Sigmoid colon (tissue), 4 donors: ENCODE data around the gene ADARB2.

Source experiments
- EP300 ChIP-seq, 4 donors: sonication (generic); formaldehyde crosslinking; IDR thresholded peaks; one replicate each; pipeline ENCODE4 v1.6.1; 2017; ENCODE audit warnings: antibody characterized with exemption in 4 of 4
- POLR2A ChIP-seq, 2 donors: fragments of 450-650 bp; IDR thresholded peaks; one replicate each; pipeline ENCODE4 v1.6.1; 2016; ENCODE audit warnings: antibody characterized with exemption in 2 of 2, mild to moderate bottlenecking in 2 of 2, moderate library complexity in 2 of 2
- TF ChIP-seq, protein P1 (sequence below), 4 experiments: fragments of 450-650 bp in 3 of 4; fragments of 200-600 bp in 1 of 4; IDR thresholded peaks; one replicate each; pipeline ENCODE4 v1.5.1; 2016 to 2019; ENCODE audit warnings: antibody characterized with exemption in 4 of 4, mild to moderate bottlenecking in 3 of 4, moderate library complexity in 2 of 4

DNA sequence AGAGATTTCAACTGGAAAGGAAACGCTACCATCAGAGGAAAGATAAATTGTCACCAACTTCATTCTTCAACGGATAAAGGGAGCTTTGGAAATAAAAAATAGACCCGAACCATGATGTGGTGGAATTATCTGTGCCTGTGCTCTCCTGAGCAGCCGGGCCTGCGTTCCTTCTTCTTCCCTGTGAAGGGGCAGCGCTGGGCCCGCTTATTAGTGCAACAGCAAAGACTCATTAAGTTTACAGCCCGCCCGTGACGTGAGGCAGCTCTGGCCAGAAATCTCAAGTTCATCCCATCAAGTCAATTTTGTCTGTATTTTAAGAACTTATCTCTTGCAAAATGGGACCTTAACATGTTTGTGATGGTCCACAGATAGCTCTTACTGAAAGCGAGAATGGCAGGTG, 193.7 kb downstream of the ADARB2 start:
- TF ChIP-seq, protein P1, sequence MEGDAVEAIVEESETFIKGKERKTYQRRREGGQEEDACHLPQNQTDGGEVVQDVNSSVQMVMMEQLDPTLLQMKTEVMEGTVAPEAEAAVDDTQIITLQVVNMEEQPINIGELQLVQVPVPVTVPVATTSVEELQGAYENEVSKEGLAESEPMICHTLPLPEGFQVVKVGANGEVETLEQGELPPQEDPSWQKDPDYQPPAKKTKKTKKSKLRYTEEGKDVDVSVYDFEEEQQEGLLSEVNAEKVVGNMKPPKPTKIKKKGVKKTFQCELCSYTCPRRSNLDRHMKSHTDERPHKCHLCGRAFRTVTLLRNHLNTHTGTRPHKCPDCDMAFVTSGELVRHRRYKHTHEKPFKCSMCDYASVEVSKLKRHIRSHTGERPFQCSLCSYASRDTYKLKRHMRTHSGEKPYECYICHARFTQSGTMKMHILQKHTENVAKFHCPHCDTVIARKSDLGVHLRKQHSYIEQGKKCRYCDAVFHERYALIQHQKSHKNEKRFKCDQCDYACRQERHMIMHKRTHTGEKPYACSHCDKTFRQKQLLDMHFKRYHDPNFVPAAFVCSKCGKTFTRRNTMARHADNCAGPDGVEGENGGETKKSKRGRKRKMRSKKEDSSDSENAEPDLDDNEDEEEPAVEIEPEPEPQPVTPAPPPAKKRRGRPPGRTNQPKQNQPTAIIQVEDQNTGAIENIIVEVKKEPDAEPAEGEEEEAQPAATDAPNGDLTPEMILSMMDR (IDR thresholded peaks at IDR 0.05): no peak
- TF ChIP-seq POLR2A (IDR thresholded peaks at IDR 0.05) (no peak), EP300 (IDR thresholded peaks at IDR 0.05) (no peak)
